Epidermal melanocyte (primary cell): Measurements from ENCODE around the gene ECHS1.
"Not testable (repeated sequence)": the region's sequence is repeated elsewhere in the genome, so short reads cannot be mapped to it uniquely, and the experiment has no call there.

Source experiments
- DNase-seq: peaks from one replicate; pipeline ENCODE4 v3.0.0; 2011; ENCODE audit warnings: low spot score; ENCODE audit not compliant: insufficient read length

ECHS1 gene

DNA sequence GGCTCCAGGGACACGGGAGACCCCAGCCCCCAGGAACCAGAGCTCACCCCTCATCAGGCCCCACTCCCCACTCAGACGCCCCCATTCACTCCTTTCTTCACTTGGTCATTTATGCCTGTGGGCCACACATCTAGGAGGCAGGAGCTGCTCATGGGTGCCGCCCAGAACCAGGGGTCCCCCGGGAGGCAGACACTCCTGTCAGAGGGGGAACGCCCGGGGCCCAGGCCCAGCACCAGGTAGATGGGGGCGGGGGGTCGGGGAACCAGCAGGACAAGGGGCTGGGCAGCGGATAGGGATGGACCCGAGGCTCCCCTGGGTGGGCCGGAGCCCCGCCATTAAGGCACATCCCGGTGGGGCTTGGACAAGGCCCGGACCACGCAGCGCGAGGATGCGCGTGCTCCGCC is 48.3 kb downstream of the ECHS1 start:
- no peak for DNase-seq

DNA sequence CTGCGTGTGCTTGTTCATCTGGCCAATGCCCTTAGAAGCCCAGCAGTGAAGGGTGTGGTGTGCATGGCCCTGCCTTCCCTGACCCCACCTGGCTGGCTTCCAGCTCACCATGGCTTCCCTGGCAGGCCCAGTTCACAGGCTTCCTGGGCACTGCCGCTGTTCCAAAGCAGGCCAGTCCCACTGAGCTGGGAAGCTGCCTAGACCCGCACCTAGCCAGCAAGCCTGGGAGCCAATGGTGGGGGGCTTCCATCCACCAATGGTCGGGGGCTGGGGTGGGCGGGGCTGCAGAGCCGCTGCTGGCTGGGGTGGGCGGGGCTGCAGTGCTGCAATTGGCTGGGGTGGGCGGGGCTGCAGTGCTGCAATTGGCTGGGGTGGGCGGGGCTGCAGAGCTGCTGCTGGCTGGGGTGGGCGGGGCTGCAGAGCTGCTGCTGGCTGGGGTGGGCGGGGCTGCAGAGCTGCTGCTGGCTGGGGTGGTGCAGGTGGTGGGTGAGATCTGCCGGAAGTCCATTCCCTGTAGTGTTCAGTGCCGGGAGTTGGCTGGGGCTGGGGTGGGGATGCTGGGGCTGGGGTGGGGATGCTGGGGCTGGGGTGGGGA is 48.9 kb downstream of the ECHS1 start:
- DNase-seq: no peak

DNA sequence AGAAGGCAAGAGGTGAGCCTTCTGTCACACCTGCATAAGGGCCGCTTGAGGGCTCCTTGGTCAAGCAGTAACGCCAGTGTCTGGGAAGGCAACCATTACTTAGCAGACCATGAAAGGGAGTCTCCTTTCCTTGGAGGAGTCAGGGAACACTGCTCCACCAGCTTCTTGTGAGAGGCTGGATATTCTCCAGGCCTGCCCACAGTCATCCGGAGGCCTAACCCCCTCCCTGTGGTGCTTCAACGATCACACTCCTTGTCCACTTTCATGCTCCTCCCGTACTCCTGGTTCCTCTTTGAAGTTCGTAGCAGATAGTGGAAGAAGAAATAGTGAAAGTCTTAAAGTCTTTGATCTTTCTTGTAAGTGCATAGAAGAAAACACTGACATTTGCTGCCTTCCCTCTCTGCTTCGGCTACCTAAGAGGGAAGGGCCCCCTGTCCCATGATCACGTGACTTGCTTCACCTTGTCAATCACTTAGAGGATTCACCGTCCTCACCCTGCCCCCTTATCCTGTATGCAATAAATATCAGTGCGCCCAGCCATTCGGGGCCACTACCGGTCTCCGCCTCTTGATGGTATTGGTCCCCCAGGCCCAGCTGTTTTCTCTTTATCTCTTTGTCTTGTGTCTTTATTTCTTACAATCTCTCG is 51.0 kb downstream of the ECHS1 start:
- DNase-seq: not testable (repeated sequence)

DNA sequence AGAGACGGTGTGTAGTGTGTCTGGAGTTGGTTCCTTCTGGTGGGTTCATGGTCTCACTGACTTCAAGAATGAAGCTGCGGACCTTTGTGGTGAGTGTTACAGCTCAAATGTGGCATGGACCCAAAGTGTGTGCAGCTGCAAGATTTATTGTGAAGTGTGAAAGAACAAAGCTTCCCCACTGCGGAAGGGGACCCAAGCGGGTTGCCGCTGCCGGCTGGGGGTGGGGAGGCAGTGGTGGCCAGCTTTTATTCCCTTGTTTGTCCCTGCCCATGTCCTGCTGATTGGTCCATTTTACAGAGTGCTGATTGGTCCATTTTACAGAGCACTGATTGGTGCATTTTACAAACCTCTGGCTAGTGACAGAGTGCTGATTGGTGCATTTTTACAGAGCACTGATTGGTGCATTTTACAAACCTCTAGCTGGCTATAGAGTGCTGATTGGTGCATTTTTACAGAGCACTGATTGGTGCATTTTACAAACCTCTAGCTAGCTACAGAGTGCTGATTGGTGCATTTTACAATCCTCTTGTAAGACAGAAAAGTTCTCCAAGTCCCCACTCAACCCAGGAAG is 52.2 kb downstream of the ECHS1 start:
- DNase-seq: not testable (repeated sequence)

DNA sequence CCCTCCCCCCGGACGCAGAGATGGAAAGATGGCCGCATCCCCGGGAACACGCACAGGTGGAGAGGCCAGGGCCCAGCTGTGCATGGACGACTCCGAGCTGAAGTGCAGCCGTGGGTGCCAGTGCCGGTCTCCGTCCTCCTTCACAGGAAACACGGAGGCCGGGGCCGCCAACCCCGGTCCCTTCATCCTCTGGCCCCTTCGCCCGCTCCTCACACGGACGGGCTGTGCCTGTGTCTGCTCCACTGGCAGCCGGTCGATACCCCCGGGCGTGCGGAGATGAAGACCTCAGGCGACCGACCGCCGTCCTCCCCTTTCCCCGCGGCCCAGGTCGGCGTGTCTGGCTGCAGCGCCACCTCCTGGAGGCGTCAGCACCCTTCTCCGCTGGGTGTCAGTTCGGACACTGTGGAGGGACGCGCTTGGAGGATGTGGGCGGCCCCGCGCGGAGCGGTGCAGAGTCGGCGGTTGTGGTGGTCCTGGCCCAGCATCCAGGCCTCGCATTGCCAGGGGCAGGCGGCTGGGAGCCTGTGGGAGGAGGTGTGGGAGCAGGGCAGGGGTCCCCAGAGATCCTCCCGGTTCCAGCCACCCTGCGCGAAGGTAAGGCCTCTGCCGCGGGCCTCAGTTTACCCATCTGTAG is 54.5 kb downstream of the ECHS1 start:
- peak; percentile 57 for DNase-seq

DNA sequence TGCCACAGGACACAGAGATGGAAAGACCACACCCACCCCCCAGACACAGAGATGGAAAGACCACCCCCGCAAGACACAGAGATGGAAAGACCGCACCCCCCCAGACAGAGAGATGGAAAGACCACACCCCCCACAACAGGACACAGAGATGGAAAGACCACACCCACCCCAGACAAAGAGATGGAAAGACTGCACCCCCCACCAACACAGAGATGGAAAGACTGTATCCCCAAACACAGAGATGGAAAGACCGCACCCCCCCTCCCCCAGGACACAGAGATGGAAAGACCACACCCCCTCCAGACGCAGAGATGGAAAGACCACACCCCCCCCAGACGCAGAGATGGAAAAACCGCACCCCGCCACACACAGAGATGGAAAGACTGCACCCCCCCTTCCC is 56.4 kb downstream of the ECHS1 start:
- DNase-seq: no peak

DNA sequence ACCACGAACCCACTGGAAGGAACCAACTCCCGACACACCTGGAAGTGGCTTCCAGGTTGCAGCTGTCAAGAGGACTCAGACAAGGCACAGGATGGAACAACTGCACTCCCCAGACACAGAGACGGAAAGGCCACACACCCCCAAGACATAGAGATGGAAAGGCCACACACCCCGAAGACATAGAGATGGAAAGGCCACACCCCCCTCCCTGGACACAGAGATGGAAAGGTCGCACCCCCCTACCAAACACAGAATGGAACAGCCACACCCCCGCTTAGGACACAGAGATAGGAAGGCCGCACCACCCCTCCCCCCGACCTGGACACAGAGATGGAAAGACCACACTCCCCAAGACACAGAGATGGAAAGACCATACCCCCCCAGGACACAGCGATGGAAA is 56.9 kb downstream of the ECHS1 start:
- no peak for DNase-seq

DNA sequence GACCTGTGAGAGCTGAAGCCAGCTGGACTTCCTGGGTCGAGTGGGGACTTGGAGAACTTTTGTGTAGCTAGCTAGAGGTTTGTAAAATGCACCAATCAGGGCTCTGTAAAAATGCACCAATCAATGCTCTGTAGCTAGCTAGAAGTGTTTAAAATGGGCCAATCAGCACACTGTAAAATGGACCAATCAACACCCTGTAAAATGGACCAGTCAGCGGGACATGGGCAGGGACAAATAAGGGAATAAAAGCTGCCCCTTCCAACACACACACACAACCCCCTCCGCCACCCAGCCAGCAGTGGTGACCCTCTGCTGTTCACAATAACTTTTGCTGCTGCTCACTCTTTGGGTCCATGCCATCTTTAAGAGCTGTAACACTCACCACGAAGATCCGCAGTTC is 57.3 kb downstream of the ECHS1 start:
- DNase-seq: no peak

DNA sequence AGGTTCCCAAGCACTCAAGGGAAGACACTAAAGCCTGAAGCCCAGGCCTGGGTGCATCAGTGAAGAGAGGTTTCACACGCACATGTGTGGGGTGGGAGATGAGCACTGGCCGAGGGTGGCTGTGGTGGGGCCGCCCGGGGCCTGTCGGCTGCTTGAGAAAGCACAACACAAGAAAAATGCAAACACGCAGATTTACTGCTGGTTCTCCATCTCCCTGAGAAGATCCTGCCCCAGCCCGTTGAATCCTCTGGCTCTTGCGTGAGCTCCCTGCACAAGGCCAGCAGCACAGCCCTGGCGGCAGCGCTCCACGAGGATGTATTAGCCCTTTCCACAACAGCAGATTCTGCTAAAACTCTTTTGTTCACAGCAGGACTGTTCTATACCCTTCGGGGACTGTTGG is 58.2 kb downstream of the ECHS1 start:
- no peak for DNase-seq

DNA sequence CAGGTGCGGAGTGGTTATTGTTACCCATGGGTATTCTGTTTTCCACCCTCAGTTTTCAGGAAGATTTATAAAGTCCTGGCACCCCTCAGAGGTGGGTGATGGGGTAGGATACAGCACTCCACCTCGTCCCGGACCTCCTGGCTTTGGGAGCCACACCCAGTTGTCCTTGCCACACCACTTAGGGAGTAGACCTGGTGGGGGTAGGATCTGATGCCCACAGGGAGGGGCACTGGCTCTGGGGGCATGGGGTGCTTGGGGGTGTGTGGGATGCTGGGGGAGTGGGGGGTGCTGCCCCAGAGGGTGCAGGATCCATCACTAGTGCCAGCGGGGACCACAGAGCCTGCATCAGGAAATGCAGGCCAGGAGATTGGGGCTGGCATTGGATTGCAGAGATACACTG is 60.0 kb downstream of the ECHS1 start:
- no peak for DNase-seq

DNA sequence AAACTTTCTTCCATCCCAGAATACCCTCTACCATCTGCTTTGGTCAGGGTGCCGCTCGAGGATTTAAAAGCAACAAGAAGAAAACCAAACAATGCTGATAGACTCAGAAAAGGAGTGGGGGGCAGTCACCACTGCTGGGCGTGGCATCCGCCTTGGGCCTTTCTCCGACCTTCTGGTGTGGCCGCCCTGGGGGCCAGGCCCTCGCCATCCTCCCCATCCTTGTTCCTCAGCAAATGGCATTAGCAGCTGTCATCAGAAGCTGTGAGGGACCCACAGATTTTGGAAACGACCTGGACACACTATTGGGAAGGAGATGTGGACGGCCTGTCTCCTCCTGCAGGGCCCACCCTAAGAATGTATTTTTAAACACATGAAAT is 60.4 kb downstream of the ECHS1 start:
- no peak for DNase-seq
